CD8-positive, alpha-beta memory T cell (primary cell): Measurements from ENCODE around the gene APOC4. TPM values are rescaled to one million over a fixed set of nuclear protein-coding genes. Genes with fewer than 3 reads are reported as not detected.

Experiments
- CTCF ChIA-PET: fragments of 350-600 bp; sonication (Branson Sonifier 250); formaldehyde crosslinking; loops from one replicate; lab custom pipeline; 2021; ENCODE audit warnings: antibody characterized with exemption; lab: Charles Lee
- POLR2A ChIA-PET: fragments of 350-600 bp; sonication (Branson Sonifier 250); formaldehyde crosslinking; loops from one replicate; lab custom pipeline; 2021; ENCODE audit warnings: antibody characterized with exemption; lab: Charles Lee
- DNase-seq, 5 donors: peaks; one replicate each; pipeline versions ENCODE4 v3.0.0 to v3.0.0-alpha.2; 2020 to 2022; ENCODE audit warnings: mixed read lengths in 1 of 5
- H3K27ac ChIP-seq: one replicate; pipeline ENCODE4 v1.7.0; 2013; ENCODE audit warnings: low read depth, mild to moderate bottlenecking, low read length, moderate library complexity
- H3K27me3 ChIP-seq: 2 replicates; pipeline ENCODE4 v1.7.0; 2013; ENCODE audit warnings: low read length, mild to moderate bottlenecking; ENCODE audit not compliant: insufficient read depth, poor library complexity, severe bottlenecking
- H3K36me3 ChIP-seq: 2 replicates; pipeline ENCODE4 v1.7.0; 2013; ENCODE audit warnings: mild to moderate bottlenecking, low read length, moderate library complexity; ENCODE audit not compliant: insufficient read depth
- H3K4me1 ChIP-seq: 2 replicates; pipeline ENCODE4 v1.7.0; 2013; ENCODE audit warnings: mild to moderate bottlenecking, low read length, moderate library complexity; ENCODE audit not compliant: insufficient read depth
- H3K4me3 ChIP-seq: 2 replicates; pipeline ENCODE4 v1.7.0; 2013; ENCODE audit warnings: mild to moderate bottlenecking, low read length
- H3K9me3 ChIP-seq: 2 replicates; pipeline ENCODE4 v1.7.0; 2013; ENCODE audit warnings: mild to moderate bottlenecking, low read length
- H3K27ac Mint-ChIP-seq, 8 donors: one replicate each; pipeline ENCODE4 v1.8.0; 2020 to 2021; ENCODE audit warnings: mixed read lengths in 8 of 8, mild to moderate bottlenecking in 6 of 8, inconsistent platforms in 3 of 8, moderate library complexity in 3 of 8
- H3K27me3 Mint-ChIP-seq, 2 donors: one replicate each; pipeline ENCODE4 v1.8.0; 2020 to 2021; ENCODE audit warnings: mixed read lengths in 2 of 2, mild to moderate bottlenecking in 1 of 2, moderate library complexity in 1 of 2
- H3K36me3 Mint-ChIP-seq, 3 donors: one replicate each; pipeline ENCODE4 v1.8.0; 2020 to 2021; ENCODE audit warnings: mixed read lengths in 3 of 3, inconsistent platforms in 1 of 3, mild to moderate bottlenecking in 1 of 3
- H3K4me1 Mint-ChIP-seq, 3 donors: one replicate each; pipeline ENCODE4 v1.8.0; 2020 to 2021; ENCODE audit warnings: mixed read lengths in 3 of 3, inconsistent platforms in 1 of 3, mild to moderate bottlenecking in 1 of 3
- H3K4me3 Mint-ChIP-seq, 7 donors: one replicate each; pipeline ENCODE4 v1.8.0; 2020 to 2021; ENCODE audit warnings: mixed read lengths in 7 of 7, mild to moderate bottlenecking in 6 of 7, moderate library complexity in 4 of 7, inconsistent platforms in 2 of 7
- H3K9me3 Mint-ChIP-seq, 5 donors: one replicate each; pipeline ENCODE4 v1.8.0; 2020 to 2022; ENCODE audit warnings: mixed read lengths in 5 of 5, mild to moderate bottlenecking in 3 of 5, moderate library complexity in 2 of 5, inconsistent platforms in 1 of 5
- polyA plus RNA-seq: library from polyadenylated mRNA; unstranded; fragments of 300-500 nt; fragmentation: Illumina TruSeq; gene quantifications from one replicate; pipeline ENCODE4 v1.2.3, GENCODE V29; 2021
- total RNA-seq, 2 experiments: library from RNA; stranded (reverse); gene quantifications; one replicate each; pipeline ENCODE4 v1.2.3, GENCODE V29; 2021

Gene APOC4
- total RNA-seq (not detected), polyA plus RNA-seq (not detected)

DNA sequence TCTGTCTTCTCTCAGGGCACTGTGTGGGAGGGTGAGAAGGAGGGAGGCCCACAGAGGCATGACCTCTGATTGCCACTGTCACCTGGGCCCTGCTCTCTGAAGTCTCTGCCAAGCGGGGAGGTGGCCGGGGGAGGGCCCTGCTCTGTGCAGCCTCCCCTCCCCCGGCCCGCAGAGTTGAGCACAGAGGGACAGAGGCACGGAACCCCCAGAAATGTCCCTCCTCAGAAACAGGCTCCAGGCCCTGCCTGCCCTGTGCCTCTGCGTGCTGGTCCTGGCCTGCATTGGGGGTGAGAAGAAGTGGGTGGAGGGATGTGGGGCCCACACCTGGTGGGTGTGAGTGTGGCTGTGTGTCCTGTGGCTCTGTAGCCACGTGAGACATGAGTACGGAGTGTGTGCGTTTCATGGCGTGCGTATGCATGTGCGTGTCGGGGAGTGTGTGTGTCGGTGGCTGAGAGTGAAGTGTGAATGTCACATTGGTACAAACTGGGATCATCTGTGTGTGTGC lies at the start of gene APOC4:
APOC4 (plus strand) TSS at position 171 of the 505 bp plus-strand sequence; CDS start at position 212, 41 bp downstream.
- no peaks in the 10 kb centered on the region for H3K27me3 ChIP-seq
- no peaks in the 10 kb centered on the region for H3K36me3 ChIP-seq
- no peak for DNase-seq
- POLR2A ChIA-PET, result no interaction called here
- no peaks in the 10 kb centered on the region for H3K4me1 ChIP-seq
- H3K4me3 ChIP-seq, result no peak within 1 kb of the TSS
- CTCF ChIA-PET, result no interaction called here
- H3K4me3 Mint-ChIP-seq, result no peak within 1 kb of the TSS
- no peaks in the 10 kb centered on the region for H3K9me3 ChIP-seq
- no peaks in the 10 kb centered on the region for H3K9me3 Mint-ChIP-seq
- H3K27me3 Mint-ChIP-seq, result peaks cover 2 to 7% of the 10 kb centered on the region in 2 donors
- H3K27ac ChIP-seq, result no peak within 1 kb of the TSS
- H3K36me3 Mint-ChIP-seq, result no peaks in the 10 kb centered on the region
- no peaks in the 10 kb centered on the region for H3K4me1 Mint-ChIP-seq
- no peak within 1 kb of the TSS for H3K27ac Mint-ChIP-seq

DNA sequence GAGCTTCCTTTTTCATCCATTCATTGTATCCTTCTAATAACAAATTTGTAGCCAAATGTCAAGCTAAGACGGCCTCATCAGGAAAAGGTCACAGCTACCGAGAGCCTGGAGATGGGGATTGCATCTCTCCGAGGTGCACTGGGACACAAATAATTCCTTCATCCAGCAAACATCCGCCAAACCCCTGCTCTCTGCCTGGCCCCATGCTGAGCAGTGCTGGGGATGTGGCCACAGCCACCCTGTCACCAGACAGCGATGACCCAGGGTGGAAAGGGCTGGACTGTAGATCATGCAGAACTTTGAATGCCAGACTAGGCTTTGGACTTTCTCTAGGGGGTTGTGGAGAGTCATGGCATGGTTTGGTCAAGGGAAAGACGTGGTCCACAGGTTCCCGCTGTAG lies 49.1 kb upstream of the APOC4 start:
- Histone ChIP-seq H3K9me3 (no peaks in the 10 kb centered on the region), H3K36me3 (peaks cover 31% of the 10 kb centered on the region), H3K27me3 (no peaks in the 10 kb centered on the region), H3K4me3 (no peak overlapping the region), H3K4me1 (peaks cover 22% of the 10 kb centered on the region), H3K27ac (no peak overlapping the region)
- Mint-ChIP-seq H3K27ac (peak overlapping the region in 5 of 8 donors; percentile 24 to 89 (median 79)), H3K36me3 (peaks cover 0 to 58% (median 9%) of the 10 kb centered on the region in 3 donors), H3K4me3 (peak overlapping the region; percentile 73 to 92 (median 87)), H3K9me3 (no peaks in the 10 kb centered on the region), H3K27me3 (no peaks in the 10 kb centered on the region), H3K4me1 (peaks cover 23 to 32% (median 31%) of the 10 kb centered on the region in 3 donors)
- CTCF ChIA-PET, result interaction anchor here (0.7 to 1.6 kb wide), 3 partner anchors 10 to 61 kb away, joined by 3 to 6 read pairs (median 4); no protein-coding TSS in a partner anchor
- DNase-seq, result no peak
- POLR2A ChIA-PET, result no interaction called here

DNA sequence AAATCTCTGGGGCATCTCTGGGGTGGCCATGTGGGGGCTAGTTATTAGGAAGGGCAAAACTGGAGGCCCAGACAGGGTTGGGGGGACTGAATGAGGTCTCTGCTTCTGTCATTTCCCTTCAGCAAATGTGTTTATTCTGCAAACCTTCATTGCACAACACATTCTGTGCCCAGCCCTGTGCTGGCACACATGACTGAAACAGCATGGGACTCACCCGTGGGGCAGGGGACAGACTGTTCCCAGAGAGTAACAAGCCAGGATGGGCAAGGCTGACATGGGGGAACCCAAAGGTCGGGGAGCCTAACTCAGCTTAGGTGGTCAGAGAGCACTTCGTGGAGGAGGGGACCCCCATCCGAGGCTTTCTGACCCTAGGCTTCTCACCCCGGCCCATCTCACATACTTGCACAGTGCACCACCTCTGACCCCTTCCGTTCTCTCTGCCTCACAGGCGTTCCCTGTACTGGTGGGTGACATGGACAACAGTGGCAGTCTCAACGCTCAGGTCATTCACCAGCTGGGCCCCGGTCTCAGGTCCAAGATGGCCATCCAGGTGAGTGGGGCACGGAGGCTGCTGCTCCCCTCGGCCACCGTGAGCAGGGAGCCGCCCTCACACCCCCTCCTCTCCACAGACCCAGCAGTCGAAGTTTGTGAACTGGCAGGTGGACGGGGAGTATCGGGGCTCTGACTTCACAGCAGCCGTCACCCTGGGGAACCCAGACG lies 48.5 kb upstream of the APOC4 start:
- Mint-ChIP-seq H3K27me3 (no peaks in the 10 kb centered on the region), H3K4me3 (peak overlapping the region; percentile 73 to 92 (median 87)), H3K36me3 (peaks cover 0 to 62% (median 12%) of the 10 kb centered on the region in 3 donors), H3K4me1 (peaks cover 23 to 32% (median 31%) of the 10 kb centered on the region in 3 donors), H3K9me3 (no peaks in the 10 kb centered on the region), H3K27ac (peak overlapping the region in 2 of 8 donors; percentile 24 to 58)
- Histone ChIP-seq H3K4me1 (peaks cover 22% of the 10 kb centered on the region), H3K27ac (no peak overlapping the region), H3K27me3 (no peaks in the 10 kb centered on the region), H3K4me3 (no peak overlapping the region), H3K9me3 (no peaks in the 10 kb centered on the region), H3K36me3 (peaks cover 31% of the 10 kb centered on the region)
- no peak for DNase-seq
- POLR2A ChIA-PET, result interaction anchor here (0.7 kb wide), 1 partner anchor 10 kb away, joined by 3 read pairs; no protein-coding TSS in a partner anchor
- CTCF ChIA-PET, result interaction anchor here (1.6 kb wide), 1 partner anchor 15 kb away, joined by 4 read pairs; no protein-coding TSS in a partner anchor

DNA sequence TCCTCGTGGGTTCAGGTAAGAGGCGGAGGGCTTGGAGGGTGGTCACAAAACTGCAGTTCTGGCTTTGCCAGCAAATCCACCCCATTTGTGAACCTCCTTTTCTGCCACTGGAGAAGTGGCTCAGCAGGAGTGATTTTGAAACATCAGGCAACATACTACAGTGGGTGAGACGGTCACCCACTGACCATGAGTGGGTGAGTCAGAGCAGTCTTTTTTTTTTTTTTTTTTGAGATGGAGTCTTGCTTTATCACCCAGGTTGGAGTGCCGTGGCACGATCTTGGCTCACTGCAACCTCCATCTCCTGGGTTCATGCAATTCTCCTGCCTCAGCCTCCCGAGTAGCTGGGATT lies 48.0 kb upstream of the APOC4 start:
- H3K9me3 ChIP-seq, result no peaks in the 10 kb centered on the region
- CTCF ChIA-PET, result no interaction called here
- H3K4me3 ChIP-seq, result no peak overlapping the region
- Mint-ChIP-seq H3K4me1 (peaks cover 22 to 30% (median 29%) of the 10 kb centered on the region in 3 donors), H3K9me3 (no peaks in the 10 kb centered on the region), H3K27me3 (no peaks in the 10 kb centered on the region), H3K36me3 (peaks cover 0 to 62% (median 12%) of the 10 kb centered on the region in 3 donors), H3K4me3 (no peak overlapping the region), H3K27ac (no peak overlapping the region)
- POLR2A ChIA-PET, result interaction anchor here (0.7 kb wide), 1 partner anchor 10 kb away, joined by 3 read pairs; no protein-coding TSS in a partner anchor
- peaks cover 22% of the 10 kb centered on the region for H3K4me1 ChIP-seq
- H3K36me3 ChIP-seq, result peaks cover 31% of the 10 kb centered on the region
- H3K27ac ChIP-seq, result no peak overlapping the region
- DNase-seq, result no peak
- H3K27me3 ChIP-seq, result no peaks in the 10 kb centered on the region

GRCh38 chr19:44894946-44895345 lies 47.1 kb upstream of the APOC4 start:
- Histone ChIP-seq H3K27me3 (no peaks in the 10 kb centered on the region), H3K36me3 (peaks cover 32% of the 10 kb centered on the region), H3K27ac (no peak overlapping the region), H3K4me1 (peaks cover 15% of the 10 kb centered on the region), H3K9me3 (no peaks in the 10 kb centered on the region), H3K4me3 (no peak overlapping the region)
- POLR2A ChIA-PET, result interaction anchor here (0.5 kb wide), 1 partner anchor 836 kb away, joined by 15 read pairs; the partner anchor contains the start of gene FBXO46
- Mint-ChIP-seq H3K9me3 (no peaks in the 10 kb centered on the region), H3K27me3 (no peaks in the 10 kb centered on the region), H3K36me3 (peaks cover 0 to 68% (median 12%) of the 10 kb centered on the region in 3 donors), H3K4me3 (peak overlapping the region in 1 of 7 donors; percentile 2), H3K27ac (peak overlapping the region in 1 of 8 donors; percentile 8), H3K4me1 (peaks cover 20 to 27% (median 25%) of the 10 kb centered on the region in 3 donors)
- CTCF ChIA-PET, result no interaction called here
- no peak for DNase-seq

DNA sequence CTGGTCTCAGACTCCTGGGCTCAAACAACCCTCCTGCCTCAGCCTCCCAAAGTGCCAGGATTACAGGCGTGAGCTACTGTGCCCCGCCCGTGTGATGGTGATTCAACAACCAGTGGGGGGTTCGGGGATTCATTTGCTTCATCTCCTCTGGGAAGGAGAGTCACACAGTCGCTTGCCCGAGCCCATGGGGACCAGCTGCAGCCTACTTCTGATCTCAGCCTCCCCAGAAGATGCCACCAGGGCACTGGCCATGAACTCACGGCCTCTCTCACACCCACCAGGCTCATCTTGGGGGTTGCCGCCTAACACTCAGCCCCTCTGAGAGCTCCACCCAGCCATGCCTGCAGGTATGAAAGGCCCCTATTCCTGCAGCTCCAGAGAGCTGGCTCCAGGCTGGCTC lies 44.2 kb upstream of the APOC4 start:
- Mint-ChIP-seq H3K27me3 (no peaks in the 10 kb centered on the region), H3K4me3 (peak overlapping the region in 1 of 7 donors; percentile 48), H3K36me3 (peaks cover 0 to 86% (median 14%) of the 10 kb centered on the region in 3 donors), H3K9me3 (no peaks in the 10 kb centered on the region), H3K4me1 (peaks cover 3 to 5% (median 4%) of the 10 kb centered on the region in 3 donors), H3K27ac (no peak overlapping the region)
- peaks cover 30% of the 10 kb centered on the region for H3K36me3 ChIP-seq
- H3K27me3 ChIP-seq, result no peaks in the 10 kb centered on the region
- H3K4me3 ChIP-seq, result no peak overlapping the region
- H3K9me3 ChIP-seq, result no peaks in the 10 kb centered on the region
- DNase-seq, result no peak
- no peak overlapping the region for H3K27ac ChIP-seq
- ChIA-PET POLR2A (no interaction called here), CTCF (no interaction called here)
- no peaks in the 10 kb centered on the region for H3K4me1 ChIP-seq

DNA sequence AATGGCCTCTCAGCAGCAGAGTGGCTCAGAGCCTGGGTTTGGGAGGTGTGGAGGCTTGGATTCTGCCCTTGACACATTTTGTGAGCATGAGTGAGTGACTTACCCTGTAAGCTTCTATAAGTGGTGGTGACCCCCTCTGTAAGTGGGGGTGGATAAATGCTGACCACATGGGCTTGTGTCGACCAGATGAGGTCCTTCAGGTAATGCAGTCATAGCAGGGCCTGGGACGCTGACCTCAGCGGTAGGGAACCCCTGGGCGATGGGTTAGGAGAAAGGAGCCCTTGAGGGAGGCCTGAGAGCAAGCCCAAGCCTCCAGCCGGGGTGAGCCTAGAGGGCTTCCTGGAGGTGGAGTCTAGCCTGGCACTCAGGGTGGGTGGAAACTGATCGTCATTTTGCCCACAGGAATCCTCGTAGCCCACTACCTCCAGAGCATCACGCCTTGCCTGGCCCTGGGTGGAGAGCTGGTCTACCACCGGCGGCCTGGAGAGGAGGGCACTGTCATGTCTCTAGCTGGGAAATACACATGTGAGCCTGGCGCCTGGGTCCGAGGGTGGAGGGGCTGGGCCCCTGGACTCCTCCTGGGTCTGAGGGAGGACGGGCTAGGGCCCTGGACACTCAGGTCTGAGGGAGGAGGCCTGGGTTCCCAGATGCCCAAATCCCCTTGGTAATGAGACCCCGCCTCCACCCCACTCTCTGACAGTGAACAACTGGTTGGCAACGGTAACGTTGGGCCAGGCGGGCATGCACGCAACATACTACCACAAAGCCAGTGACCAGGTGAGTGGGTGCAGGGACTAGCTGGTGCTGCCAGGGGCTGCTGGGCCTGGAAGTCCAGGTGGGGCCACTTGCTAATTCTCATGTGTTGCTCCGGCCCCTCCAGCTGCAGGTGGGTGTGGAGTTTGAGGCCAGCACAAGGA lies 41.5 kb upstream of the APOC4 start:
- H3K36me3 ChIP-seq, result peaks cover 14% of the 10 kb centered on the region
- no peak overlapping the region for H3K27ac ChIP-seq
- Mint-ChIP-seq H3K27ac (no peak overlapping the region), H3K4me3 (no peak overlapping the region), H3K36me3 (peaks cover 0 to 62% (median 10%) of the 10 kb centered on the region in 3 donors), H3K9me3 (no peaks in the 10 kb centered on the region), H3K27me3 (peaks cover 7% of the 10 kb centered on the region in 2 donors), H3K4me1 (peaks cover 0 to 3% (median 0%) of the 10 kb centered on the region in 3 donors)
- DNase-seq, result no peak
- POLR2A ChIA-PET, result no interaction called here
- no peak overlapping the region for H3K4me3 ChIP-seq
- peaks cover 3% of the 10 kb centered on the region for H3K27me3 ChIP-seq
- CTCF ChIA-PET, result interaction anchor here (1.6 kb wide), 1 partner anchor 51 kb away, joined by 4 read pairs; no protein-coding TSS in a partner anchor
- no peaks in the 10 kb centered on the region for H3K9me3 ChIP-seq
- no peaks in the 10 kb centered on the region for H3K4me1 ChIP-seq
